HG02885 (cell line): ENCODE data around the gene ZNF185.

Experiments used
- ATAC-seq: cut with Tn5 transposase; IDR thresholded peaks from one replicate; pipeline ENCODE4 v1.9.1; 2021; ENCODE audit warnings: mild to moderate bottlenecking; ENCODE audit not compliant: unreplicated experiment, poor library complexity

Gene ZNF185

DNA sequence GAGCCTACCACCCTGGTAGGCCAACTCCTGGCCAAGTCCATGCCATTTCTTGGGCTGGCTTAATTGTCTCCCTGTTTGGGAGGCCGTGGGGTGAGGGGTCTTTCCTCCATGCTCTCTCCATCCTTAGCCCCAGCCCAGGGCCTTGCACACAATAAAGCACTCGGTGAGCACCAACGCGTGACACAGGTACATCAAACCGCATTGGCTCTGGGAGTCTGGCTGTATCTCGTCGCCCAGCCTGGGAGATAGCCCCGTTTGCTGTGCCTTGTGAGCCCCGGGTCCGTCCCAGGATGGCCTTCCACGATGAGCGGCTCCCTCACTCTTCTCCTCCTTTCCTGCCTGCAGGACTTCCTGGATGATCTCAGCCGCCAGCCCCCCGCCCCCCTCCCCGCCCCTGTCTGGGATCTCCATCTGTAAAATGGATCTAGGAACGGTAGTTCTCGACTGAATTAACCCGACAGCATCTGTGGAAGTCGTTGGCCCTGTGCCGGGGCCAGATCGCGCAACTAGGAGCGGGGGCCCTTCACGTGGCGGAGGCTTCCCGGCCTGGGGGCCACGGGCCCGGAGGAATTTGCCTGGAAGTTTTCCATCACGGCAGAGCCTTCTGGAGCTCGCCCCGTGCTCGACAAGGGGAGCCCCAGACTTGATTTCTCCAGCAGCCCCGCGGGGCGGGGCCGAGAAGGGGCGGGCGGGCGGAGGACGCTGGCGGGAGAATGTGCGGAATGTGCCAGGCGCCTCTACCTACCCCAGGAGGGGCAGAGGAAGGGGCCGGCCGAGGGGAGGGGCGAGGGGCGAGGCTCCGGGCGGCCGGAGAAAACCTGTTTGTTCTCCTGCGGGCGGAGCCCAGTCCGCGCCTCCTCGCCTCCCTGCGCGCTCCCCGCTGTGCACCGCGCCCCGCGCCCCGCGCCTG, at the start of gene ZNF185:
Gene ZNF185, plus strand, starts transcription at position 846 of the 910 bp plus-strand sequence. CDS start 16,423 bp downstream, outside the sequence.
- no peak for ATAC-seq

GRCh38 chrX:152850465-152850864, 47.4 kb upstream of the ZNF185 start:
- ATAC-seq: no peak

GRCh38 chrX:152853986-152854385, 43.9 kb upstream of the ZNF185 start:
- ATAC-seq: no peak

DNA sequence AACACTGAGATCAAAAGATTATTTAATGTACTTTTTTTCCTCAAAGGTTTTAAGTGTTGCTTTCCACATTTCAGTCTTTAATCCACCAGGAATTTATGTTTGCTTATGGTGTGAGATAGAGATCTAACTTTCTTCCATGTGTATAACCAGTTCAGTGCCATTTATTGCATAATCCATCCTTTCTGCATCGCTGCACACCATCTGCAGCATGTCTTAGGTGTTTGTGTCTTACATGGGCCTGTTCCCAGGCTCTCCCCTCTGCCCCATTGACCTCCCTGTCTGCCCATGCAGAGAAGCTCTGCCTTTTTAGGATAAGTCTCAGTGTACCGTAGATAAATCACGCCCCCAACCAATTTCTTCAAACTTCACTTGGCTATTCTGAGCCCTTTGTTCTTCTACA, 36.8 kb upstream of the ZNF185 start:
- ATAC-seq: no peak

DNA sequence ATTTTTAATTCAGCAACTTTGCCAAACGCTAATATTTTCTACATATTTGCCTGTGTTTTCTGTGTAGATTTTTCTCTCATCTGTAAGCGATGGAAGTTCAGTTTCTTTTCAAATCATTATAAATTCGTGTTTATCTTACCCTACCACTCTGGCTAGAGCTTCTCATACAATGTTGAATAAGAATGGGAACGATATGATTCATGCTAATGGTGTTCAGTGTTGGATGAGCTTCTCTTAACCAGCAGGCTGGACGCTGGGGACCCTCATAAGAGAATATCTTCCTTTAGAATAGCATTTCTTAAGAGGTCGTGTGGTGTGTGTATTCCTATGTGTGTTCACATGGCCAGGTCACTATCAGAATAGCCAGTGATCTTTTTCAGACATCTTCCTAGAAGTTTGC, 36.0 kb upstream of the ZNF185 start:
- ATAC-seq: no peak

DNA sequence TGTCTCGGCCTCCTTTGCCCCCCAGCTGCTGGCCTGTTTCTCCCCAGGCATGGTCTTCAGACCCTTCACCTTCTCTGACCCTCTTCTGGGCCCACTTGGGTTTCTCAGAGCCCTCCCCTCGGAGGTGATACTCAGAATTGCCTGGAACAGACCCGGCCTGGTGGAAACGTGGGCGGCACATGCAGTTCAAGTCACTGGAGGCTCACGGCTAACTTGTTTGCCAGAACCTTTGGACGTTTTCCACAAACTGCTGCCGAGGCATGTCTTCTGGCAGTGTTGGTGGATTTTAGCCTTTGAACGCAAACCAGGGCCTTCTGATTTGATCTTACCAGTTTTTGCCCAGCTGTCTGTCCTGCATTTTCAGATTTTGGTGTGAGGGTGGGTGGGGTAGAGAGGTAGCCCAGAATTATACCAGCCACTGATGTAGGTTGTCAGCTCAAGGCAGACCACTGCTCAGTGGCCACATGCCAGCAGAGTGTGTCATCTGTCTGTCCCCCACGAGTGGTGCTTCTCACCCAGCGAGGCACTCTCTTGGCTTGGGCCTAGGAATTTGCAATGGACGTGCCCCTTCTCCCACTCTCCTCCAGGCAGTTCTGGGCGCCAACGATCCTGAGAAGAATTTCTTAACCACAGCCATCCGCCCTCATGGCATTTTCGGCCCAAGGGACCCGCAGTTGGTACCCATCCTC, 32.5 kb upstream of the ZNF185 start:
- no peak for ATAC-seq

DNA sequence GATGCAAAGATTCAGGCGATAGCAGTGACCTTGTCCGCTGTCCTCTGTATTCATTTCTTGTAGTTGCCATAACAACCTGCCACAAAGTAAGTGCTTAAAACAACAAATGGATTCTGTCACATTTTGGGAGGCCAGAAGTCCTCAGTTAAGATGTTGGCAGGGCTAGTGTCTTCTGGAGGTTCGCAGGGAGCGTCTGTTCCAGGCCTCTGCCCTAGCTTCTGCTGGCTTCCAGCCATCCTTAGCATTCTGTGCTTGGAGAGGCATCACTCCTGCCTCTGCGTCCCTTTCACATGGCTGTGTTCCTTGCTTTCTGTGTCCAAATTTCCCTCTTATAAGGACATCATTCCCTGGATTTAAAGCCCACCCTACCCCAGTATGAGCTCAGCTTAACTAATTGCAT, 31.5 kb upstream of the ZNF185 start:
- no peak for ATAC-seq

GRCh38 chrX:152869972-152870371, 27.9 kb upstream of the ZNF185 start:
- no peak for ATAC-seq

- no peak for ATAC-seq
Measured at GRCh38 chrX:152871260-152871659, 26.6 kb upstream of the ZNF185 start.

DNA sequence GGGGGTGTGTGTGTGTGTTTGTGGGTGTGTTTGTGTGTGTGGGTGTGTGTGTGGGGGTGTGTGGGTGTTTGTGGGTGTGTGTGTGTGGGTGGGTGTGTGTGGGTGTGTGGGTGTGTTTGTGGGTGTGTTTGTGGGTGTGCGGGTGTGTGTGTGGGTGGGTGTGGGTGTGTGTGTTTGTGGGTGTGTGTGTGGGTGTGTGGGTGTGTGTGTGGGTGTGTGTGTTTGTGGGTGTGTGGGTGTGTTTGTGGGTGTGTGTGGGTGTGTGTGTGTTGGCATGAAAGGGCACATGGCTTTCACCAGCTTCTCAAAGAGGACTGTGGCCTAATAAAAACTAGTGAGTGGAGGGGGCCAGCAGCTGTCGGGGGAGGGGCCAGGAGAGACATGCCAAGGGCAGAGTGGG, 25.3 kb upstream of the ZNF185 start:
- ATAC-seq: no peak

- ATAC-seq: no peak
Measured at GRCh38 chrX:152873361-152873760, 24.5 kb upstream of the ZNF185 start.

DNA sequence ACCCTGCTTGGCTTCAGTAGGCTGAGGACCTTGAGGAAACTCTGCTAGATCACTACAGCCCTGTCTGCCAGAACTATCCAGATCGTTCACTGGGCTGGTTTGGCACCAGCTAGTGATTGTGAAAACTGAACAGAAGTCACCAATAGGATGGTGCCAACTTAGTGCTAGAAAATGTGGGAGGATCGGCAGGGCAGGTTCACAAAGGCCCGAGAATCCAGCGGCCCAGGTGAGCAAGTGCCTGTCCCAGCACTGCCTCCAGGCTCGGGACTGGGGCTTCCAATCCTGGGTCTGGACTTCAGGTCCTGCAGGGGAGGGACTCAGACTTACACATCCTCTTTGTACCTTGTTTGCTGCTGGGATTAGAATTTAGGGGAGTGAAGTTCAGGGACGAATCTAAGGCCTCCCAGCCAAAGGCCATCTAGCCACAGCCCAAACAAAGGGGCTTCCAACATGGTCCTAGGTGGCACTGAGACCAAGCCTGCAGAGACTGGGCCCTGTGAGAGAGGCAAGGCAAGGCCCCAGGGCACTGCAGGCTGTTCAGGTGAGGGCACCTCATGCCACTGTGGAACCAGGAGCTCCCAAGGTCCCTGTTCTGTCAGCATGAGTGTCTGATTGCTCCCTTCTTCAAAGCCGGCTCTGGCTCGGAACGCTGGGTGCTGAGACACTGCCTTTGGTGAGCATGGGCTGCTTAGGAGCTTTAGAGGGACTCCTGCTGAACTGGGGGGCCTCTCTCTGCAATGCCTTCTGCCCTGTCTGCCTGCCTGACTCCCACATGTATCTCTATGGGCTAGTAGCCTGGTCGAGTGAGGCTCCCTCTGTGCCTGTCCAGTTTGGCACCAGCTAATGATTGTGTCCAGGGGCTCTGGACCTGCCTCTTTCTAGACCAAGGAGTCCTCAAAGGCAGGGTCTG, 20.7 kb upstream of the ZNF185 start:
- no peak for ATAC-seq

DNA sequence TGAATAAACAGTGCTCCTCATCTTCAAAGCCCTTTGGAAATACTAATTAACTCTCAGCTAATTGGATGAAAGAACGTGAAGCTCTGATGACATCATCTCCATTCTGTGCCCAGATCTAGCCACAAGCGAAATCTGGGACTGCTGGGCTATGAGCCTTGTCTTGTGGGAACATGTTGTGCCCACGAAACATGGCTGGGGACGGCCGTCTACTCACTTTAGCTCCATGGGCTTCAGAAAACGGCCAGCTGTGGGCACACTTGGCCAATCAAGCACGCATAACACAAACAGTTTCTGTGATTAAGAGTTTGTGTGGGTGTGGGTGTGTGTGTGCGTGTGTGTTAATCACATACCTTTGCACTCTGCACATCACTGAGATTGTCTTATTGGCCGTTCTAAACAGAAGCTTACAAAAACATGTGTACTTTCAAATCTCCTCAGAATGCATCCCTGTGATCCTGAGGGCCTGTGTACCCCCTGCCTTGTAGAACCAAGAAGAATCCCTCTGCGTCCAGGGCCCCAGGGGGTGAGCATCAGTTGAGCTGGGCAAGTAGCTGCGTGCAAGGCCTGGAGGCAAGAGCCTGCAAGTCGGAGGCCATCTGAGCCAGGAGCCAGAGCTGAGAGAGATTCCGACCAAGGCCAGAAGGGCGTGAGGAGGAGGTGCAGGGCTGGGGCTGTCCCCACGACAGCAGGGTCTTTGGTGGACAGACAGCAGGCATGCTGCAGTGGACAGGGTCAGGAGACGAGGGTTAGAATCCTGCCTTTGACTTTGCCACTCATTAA, 18.7 kb upstream of the ZNF185 start:
- no peak for ATAC-seq

GRCh38 chrX:152881289-152881688, 16.6 kb upstream of the ZNF185 start:
- ATAC-seq: no peak

DNA sequence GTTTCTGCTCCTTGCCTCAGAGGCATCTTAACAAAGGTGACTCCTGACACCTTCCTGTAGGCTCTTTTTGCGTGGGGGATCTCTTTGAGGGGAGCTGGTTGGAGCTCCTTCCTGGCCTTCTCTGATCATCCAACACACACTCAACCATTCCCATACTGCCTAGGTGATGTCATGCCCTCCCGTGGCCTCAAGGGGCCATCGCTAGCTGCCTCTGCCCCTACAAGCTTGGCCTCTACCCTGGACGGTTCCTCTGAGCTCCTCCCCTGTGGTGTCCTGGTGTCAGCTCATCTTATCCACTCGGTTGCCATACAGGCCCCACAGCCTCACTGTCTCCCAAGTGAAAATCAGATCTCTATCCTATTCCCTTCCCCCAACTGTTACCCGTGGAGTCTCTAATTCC, 13.7 kb upstream of the ZNF185 start:
- no peak for ATAC-seq

- no peak for ATAC-seq
Measured at GRCh38 chrX:152886716-152887115, 11.2 kb upstream of the ZNF185 start.

GRCh38 chrX:152892499-152892898, 5.4 kb upstream of the ZNF185 start:
- no peak for ATAC-seq

DNA sequence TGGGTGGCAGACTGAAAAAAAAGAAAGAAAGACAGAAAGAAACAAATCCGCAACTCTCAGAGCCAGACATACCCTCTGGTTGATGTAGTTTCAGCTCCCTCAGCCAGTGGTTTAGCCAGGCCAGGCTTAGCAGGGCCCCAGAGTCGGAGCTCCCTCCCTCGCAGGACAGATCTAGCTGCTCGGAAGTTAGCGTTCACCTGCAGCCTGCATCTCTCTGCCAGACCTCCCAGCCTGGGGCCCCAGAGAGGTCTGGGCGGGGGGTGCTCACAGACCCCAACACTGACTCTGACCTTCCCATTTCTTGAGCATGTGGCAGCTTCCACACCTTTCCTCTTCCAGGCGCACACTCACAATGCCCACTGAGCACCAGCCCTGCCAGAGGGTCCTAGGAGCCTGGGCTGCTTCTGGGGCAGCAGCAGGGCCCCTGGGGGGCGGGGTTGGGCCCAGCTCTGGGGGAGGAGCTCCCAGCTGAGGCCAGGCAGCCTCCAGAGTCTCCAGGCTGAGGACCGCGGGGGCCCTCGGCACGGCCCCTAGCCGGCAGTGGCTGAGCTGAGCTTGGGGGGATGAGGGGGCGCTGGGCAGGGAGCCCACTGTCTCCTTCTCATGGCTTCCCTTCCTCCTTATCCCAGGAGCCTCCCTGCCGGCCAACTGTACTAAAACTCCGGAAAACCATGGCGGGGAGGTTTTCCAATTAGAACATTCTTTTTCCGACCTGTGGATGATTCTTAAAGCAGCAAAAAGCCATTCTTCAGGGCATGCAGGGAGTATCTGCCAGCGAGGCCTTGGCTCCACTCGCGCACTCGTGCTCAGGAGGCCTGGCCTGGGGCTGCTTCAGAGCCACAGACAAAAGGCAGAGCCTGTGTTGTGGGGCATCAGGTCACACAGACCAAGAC, 4.6 kb upstream of the ZNF185 start:
- no peak for ATAC-seq
